Measurements from ENCODE around the gene SSTR1. TPM values are rescaled to one million over a fixed set of nuclear protein-coding genes. Genes with fewer than 3 reads are reported as not detected.

SSTR1 gene
- total RNA-seq, 1 donor from 2014 or later = not detected

- Histone ChIP-seq H3K9me3 (ENCODE audit: low read depth) (no peaks in the 10 kb centered on the region), H3K36me3 (no peaks in the 10 kb centered on the region), H3K27me3 (peaks cover 57% of the 10 kb centered on the region), H3F3A (ENCODE audit: low read depth) (peaks cover 9% of the 10 kb centered on the region), H3K27ac (no peak overlapping the region), H3K79me2 (ENCODE audit: low read depth) (no peaks in the 10 kb centered on the region), H3K4me1 (peaks cover 8% of the 10 kb centered on the region), H2AFZ (replicated peaks) (no peak overlapping the region), H3K9ac (no peak overlapping the region), H3K4me2 (no peak overlapping the region), H4K20me1 (ENCODE audit: low read depth) (no peaks in the 10 kb centered on the region), H3K4me3 (no peak overlapping the region)
- H3K4me1 Mint-ChIP-seq = peaks cover 18% of the 10 kb centered on the region
- H3K9me3 Mint-ChIP-seq = peaks cover 22% of the 10 kb centered on the region
- no peak for DNase-seq (ENCODE audit: low spot score)
- no peak overlapping the region for H3K27ac Mint-ChIP-seq
- H3K27me3 Mint-ChIP-seq (ENCODE audit: insufficient read depth, low read depth) = peaks cover 40% of the 10 kb centered on the region
- no peak for TF ChIP-seq EZH2 (IDR thresholded peaks at IDR 0.05)
- TF ChIP-seq, protein P1, sequence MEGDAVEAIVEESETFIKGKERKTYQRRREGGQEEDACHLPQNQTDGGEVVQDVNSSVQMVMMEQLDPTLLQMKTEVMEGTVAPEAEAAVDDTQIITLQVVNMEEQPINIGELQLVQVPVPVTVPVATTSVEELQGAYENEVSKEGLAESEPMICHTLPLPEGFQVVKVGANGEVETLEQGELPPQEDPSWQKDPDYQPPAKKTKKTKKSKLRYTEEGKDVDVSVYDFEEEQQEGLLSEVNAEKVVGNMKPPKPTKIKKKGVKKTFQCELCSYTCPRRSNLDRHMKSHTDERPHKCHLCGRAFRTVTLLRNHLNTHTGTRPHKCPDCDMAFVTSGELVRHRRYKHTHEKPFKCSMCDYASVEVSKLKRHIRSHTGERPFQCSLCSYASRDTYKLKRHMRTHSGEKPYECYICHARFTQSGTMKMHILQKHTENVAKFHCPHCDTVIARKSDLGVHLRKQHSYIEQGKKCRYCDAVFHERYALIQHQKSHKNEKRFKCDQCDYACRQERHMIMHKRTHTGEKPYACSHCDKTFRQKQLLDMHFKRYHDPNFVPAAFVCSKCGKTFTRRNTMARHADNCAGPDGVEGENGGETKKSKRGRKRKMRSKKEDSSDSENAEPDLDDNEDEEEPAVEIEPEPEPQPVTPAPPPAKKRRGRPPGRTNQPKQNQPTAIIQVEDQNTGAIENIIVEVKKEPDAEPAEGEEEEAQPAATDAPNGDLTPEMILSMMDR (IDR thresholded peaks at IDR 0.05) = no peak
- TF ChIP-seq EZH2phosphoT487 (IDR thresholded peaks at IDR 0.05) = no peak
- no peak overlapping the region for H3K4me3 Mint-ChIP-seq
- H3K36me3 Mint-ChIP-seq = peaks cover 2% of the 10 kb centered on the region
These were observed 2.4 kb upstream of the SSTR1 start for GRCh38 chr14:38205119-38205813.

GRCh38 chr14:38205949-38206665, 1.6 kb upstream of the SSTR1 start:
- Mint-ChIP-seq H3K4me3 (no peak overlapping the region), H3K36me3 (peaks cover 2% of the 10 kb centered on the region), H3K9me3 (peaks cover 27% of the 10 kb centered on the region), H3K27ac (no peak overlapping the region), H3K27me3 (ENCODE audit: insufficient read depth, low read depth) (peaks cover 48% of the 10 kb centered on the region), H3K4me1 (peaks cover 21% of the 10 kb centered on the region)
- Histone ChIP-seq H3K36me3 (no peaks in the 10 kb centered on the region), H3F3A (ENCODE audit: low read depth) (peaks cover 9% of the 10 kb centered on the region), H3K4me1 (peaks cover 8% of the 10 kb centered on the region), H3K4me2 (no peak overlapping the region), H3K27me3 (peaks cover 65% of the 10 kb centered on the region), H2AFZ (replicated peaks) (no peak overlapping the region), H3K27ac (no peak overlapping the region), H3K9me3 (ENCODE audit: low read depth) (no peaks in the 10 kb centered on the region), H4K20me1 (ENCODE audit: low read depth) (no peaks in the 10 kb centered on the region), H3K79me2 (ENCODE audit: low read depth) (no peaks in the 10 kb centered on the region), H3K4me3 (no peak overlapping the region), H3K9ac (no peak overlapping the region)
- DNase-seq (ENCODE audit: low spot score) = no peak
- TF ChIP-seq, protein P1 (IDR thresholded peaks at IDR 0.05) = no peak
- TF ChIP-seq EZH2phosphoT487 (IDR thresholded peaks at IDR 0.05) = no peak
- no peak for TF ChIP-seq EZH2 (IDR thresholded peaks at IDR 0.05)

DNA sequence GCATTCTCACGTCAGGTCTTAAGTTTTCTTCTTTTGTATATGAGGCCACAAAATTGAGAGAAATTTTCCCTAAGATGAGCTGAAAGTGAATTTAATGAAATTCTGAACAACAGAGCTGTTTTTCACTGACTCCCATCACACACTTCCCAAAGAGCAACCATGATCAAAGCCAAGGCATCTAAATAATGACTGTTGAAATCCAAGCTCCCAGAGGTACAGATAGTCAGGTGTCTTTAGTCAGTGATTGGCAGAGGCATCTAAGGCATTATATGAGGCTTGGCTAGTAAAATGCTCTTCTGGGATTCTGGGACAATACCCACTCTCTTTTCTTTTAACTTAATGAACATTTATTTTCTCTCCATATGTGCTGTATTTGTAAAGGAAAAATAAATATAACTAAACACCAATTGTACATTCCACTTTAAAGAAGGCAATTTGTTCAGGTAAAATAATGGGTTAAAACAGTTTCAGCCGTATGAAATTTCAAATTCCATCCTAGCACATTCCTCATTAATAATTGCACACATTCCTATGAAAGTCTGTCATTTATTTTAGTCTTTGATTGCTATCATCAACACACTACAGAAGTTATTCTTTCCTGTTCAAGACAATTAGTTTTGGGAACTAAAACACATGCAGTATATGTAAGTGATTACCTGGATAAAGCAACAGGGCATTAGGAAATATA, 871 bp upstream of the SSTR1 start:
- Histone ChIP-seq H3K27ac (no peak overlapping the region), H3K4me1 (peaks cover 12% of the 10 kb centered on the region), H4K20me1 (ENCODE audit: low read depth) (no peaks in the 10 kb centered on the region), H3K27me3 (peaks cover 73% of the 10 kb centered on the region), H3K9ac (no peak overlapping the region), H3K4me3 (no peak overlapping the region), H3K4me2 (peak overlapping the region; percentile 85), H3K9me3 (ENCODE audit: low read depth) (no peaks in the 10 kb centered on the region), H3K79me2 (ENCODE audit: low read depth) (no peaks in the 10 kb centered on the region), H2AFZ (replicated peaks) (no peak overlapping the region), H3F3A (ENCODE audit: low read depth) (peaks cover 9% of the 10 kb centered on the region), H3K36me3 (no peaks in the 10 kb centered on the region)
- peaks cover 2% of the 10 kb centered on the region for H3K36me3 Mint-ChIP-seq
- no peak overlapping the region for H3K27ac Mint-ChIP-seq
- H3K9me3 Mint-ChIP-seq = peaks cover 29% of the 10 kb centered on the region
- H3K27me3 Mint-ChIP-seq (ENCODE audit: insufficient read depth, low read depth) = peaks cover 53% of the 10 kb centered on the region
- no peak for DNase-seq (ENCODE audit: low spot score)
- peak overlapping the region; percentile 85 for H3K4me3 Mint-ChIP-seq
- TF ChIP-seq, protein P1 (IDR thresholded peaks at IDR 0.05) = no peak
- TF ChIP-seq EZH2phosphoT487 (IDR thresholded peaks at IDR 0.05) (no peak), EZH2 (IDR thresholded peaks at IDR 0.05) (no peak)
- H3K4me1 Mint-ChIP-seq = peaks cover 21% of the 10 kb centered on the region
